ENCODE data around the gene AUTS2. TPM values are rescaled to one million over a fixed set of nuclear protein-coding genes. Genes with fewer than 3 reads are reported as not detected.

The AUTS2 gene
- total RNA-seq, 1 experiment from 2014 or later = 256 TPM

- H3K27me3 Mint-ChIP-seq (ENCODE audit: low read depth) = peaks cover 8% of the 10 kb centered on the region
- H3K27ac Mint-ChIP-seq = no peak overlapping the region
- H2AFZ ChIP-seq (ENCODE audit: low read length) = no peak overlapping the region
- no peak overlapping the region for H3T11ph ChIP-seq (ENCODE audit: low read length)
- no peak overlapping the region for H3K4ac ChIP-seq (ENCODE audit: low read depth, low read length)
- H3K56ac ChIP-seq (ENCODE audit: insufficient read length, low read depth, low read length) = no peak overlapping the region
- no peak overlapping the region for H4K5ac ChIP-seq (ENCODE audit: insufficient read length, low read depth, low read length)
- H2BK20ac ChIP-seq (ENCODE audit: low read depth, low read length, poor library complexity, severe bottlenecking) = no peak overlapping the region
- H3K4me1 ChIP-seq (ENCODE audit: insufficient read depth, low read length) = no peaks in the 10 kb centered on the region
- no peak overlapping the region for H2BK5ac ChIP-seq (ENCODE audit: insufficient read length, low read length)
- no peaks in the 10 kb centered on the region for H3K79me2 ChIP-seq (ENCODE audit: insufficient read depth, low read length)
- no peaks in the 10 kb centered on the region for H3K27me3 ChIP-seq (ENCODE audit: insufficient read depth, low read length)
- TF ChIP-seq CTCF (conservative IDR thresholded peaks at IDR 0.05) = no peak
- no peaks in the 10 kb centered on the region for H4K20me1 ChIP-seq (ENCODE audit: control insufficient read depth, insufficient read depth, insufficient read length)
- no peak overlapping the region for H3K27ac ChIP-seq (ENCODE audit: insufficient read length, low read depth, low read length)
- no peak overlapping the region for H4K8ac ChIP-seq (replicated peaks; ENCODE audit: insufficient read length, low read depth, low read length)
- no peak overlapping the region for H3K4me2 ChIP-seq (ENCODE audit: insufficient read depth, insufficient read length, low read length)
- no peak overlapping the region for H3K18ac ChIP-seq (ENCODE audit: insufficient read length, low read depth, low read length)
- no peak for DNase-seq
- no peak overlapping the region for H2BK12ac ChIP-seq (ENCODE audit: insufficient read length, low read depth, low read length)
- no peak overlapping the region for H3K14ac ChIP-seq (ENCODE audit: insufficient read depth, low read length)
- peaks cover 7 to 13% of the 10 kb centered on the region in 2 experiments for H3K4me1 Mint-ChIP-seq
- H3K23ac ChIP-seq (ENCODE audit: insufficient read length, low read depth, low read length) = no peak overlapping the region
- H3K9ac ChIP-seq (ENCODE audit: extremely low read depth, insufficient read length, low read length) = no peak overlapping the region
- no peak overlapping the region for H2BK120ac ChIP-seq (ENCODE audit: low read depth, low read length, poor library complexity, severe bottlenecking)
- no peaks in the 10 kb centered on the region for H3K79me1 ChIP-seq (ENCODE audit: insufficient read depth, low read depth, low read length, poor library complexity, severe bottlenecking)
- no peaks in the 10 kb centered on the region for H3K23me2 ChIP-seq (ENCODE audit: insufficient read length, low read depth, low read length, poor library complexity, severe bottlenecking)
- H3K9me3 ChIP-seq (ENCODE audit: control insufficient read depth, low read depth, low read length) = no peaks in the 10 kb centered on the region
- H3K4me3 Mint-ChIP-seq = no peak overlapping the region
- peaks cover 13 to 28% (median 21%) of the 10 kb centered on the region in 3 experiments for H3K36me3 Mint-ChIP-seq (ENCODE audit: insufficient read depth in 1 of 3, low read depth in 3 of 3)
- H2AK5ac ChIP-seq (ENCODE audit: insufficient read length, low read length) = no peak overlapping the region
- H3K9me3 Mint-ChIP-seq = peaks cover 19 to 24% of the 10 kb centered on the region in 2 experiments
- no peak overlapping the region for H4K91ac ChIP-seq (ENCODE audit: insufficient read length, low read depth, low read length)
- WGBS (ENCODE audit: extremely low coverage, insufficient read length, low lambda C conversion rate) = no CpG with 5 or more reads among the region's 4 CpGs
- H2BK15ac ChIP-seq (ENCODE audit: low read depth, low read length) = no peak overlapping the region
Observed at GRCh38 chr7:70799841-70800405, 1201.6 kb downstream of the AUTS2 start.

Measured in H9 (cell line).